Erythroblast (primary cell): ENCODE measurements around the gene UBE2Q2.

Experiments
- DNase-seq, 2 experiments: peaks; one replicate each; lab custom pipeline; 2025; lab: John Stamatoyannopoulos, UW
- GATA1 ChIP-seq: IDR thresholded peaks from 2 replicates; pipeline ENCODE4 v1.6.1; 2011; ENCODE audit warnings: low read depth, mild to moderate bottlenecking, control low read depth, low read length, moderate library complexity
- POLR2A ChIP-seq: IDR thresholded peaks from 2 replicates; pipeline ENCODE4 v1.6.1; 2011; ENCODE audit warnings: mild to moderate bottlenecking, low read length

The UBE2Q2 gene

GRCh38 chr15:75930866-75931265 lies 87.6 kb downstream of the UBE2Q2 start:
- TF ChIP-seq POLR2A, result no peak
- TF ChIP-seq GATA1, result no peak
- no peak for DNase-seq

- TF ChIP-seq GATA1, result no peak
- no peak for DNase-seq
Observed at GRCh38 chr15:75942464-75942863, 99.2 kb downstream of the UBE2Q2 start.

GRCh38 chr15:75943246-75943645 lies 100.0 kb downstream of the UBE2Q2 start:
- peak; percentile 14 for TF ChIP-seq POLR2A
- TF ChIP-seq GATA1, result no peak
- DNase-seq, result peak in 1 of 2 experiments; percentile 5

GRCh38 chr15:75943713-75944215 lies 100.5 kb downstream of the UBE2Q2 start:
- DNase-seq, result no peak

GRCh38 chr15:75945953-75946352 lies 102.7 kb downstream of the UBE2Q2 start:
- DNase-seq, result no peak
- no peak for TF ChIP-seq POLR2A
- no peak for TF ChIP-seq GATA1

More at GRCh38 chr15:75943713-75944215, 100.5 kb downstream of the UBE2Q2 start:
- TF ChIP-seq GATA1 (no peak), POLR2A (no peak)

GRCh38 chr15:75947092-75947491 lies 103.8 kb downstream of the UBE2Q2 start:
- no peak for TF ChIP-seq POLR2A
- no peak for TF ChIP-seq GATA1
- peak; percentile 35 to 60 for DNase-seq

- DNase-seq, result no peak
Observed at GRCh38 chr15:75948761-75949296, 105.6 kb downstream of the UBE2Q2 start.

More at GRCh38 chr15:75948761-75949296, 105.6 kb downstream of the UBE2Q2 start:
- TF ChIP-seq GATA1 (no peak), POLR2A (no peak)
